Fibroblast of mammary gland (primary cell): ENCODE measurements around the gene TMEM255B.

Source experiments
- DNase-seq: peaks from one replicate; pipeline ENCODE4 v3.0.0-alpha.2; 2010; ENCODE audit warnings: low read depth
- H3K4me3 ChIP-seq: 2 replicates; pipeline ENCODE4 v1.5.1; 2011; ENCODE audit warnings: low read depth, mild to moderate bottlenecking, low read length, moderate library complexity; ENCODE audit not compliant: control insufficient read depth
- CTCF ChIP-seq: conservative IDR thresholded peaks from 2 replicates; pipeline ENCODE4 v1.5.1; 2011; ENCODE audit warnings: low read depth, low read length, inconsistent platforms; ENCODE audit not compliant: control insufficient read depth, insufficient read depth

Gene TMEM255B

GRCh38 chr13:113763961-113764792 is 5.2 kb downstream of the TMEM255B start:
- DNase-seq, result no peak
- no peak for TF ChIP-seq CTCF
- H3K4me3 ChIP-seq, result no peak overlapping the region

GRCh38 chr13:113764793-113765563 is 6.0 kb downstream of the TMEM255B start:
- no peak for TF ChIP-seq CTCF
- no peak overlapping the region for H3K4me3 ChIP-seq
- no peak for DNase-seq

- no peak overlapping the region for H3K4me3 ChIP-seq
- DNase-seq, result peak; percentile 40
- no peak for TF ChIP-seq CTCF
Observed at GRCh38 chr13:113765564-113765910, 6.5 kb downstream of the TMEM255B start.

- no peak overlapping the region for H3K4me3 ChIP-seq
- no peak for DNase-seq
- no peak for TF ChIP-seq CTCF
Observed at GRCh38 chr13:113766035-113766800, 7.2 kb downstream of the TMEM255B start.

- no peak for DNase-seq
- no peak for TF ChIP-seq CTCF
- H3K4me3 ChIP-seq, result no peak overlapping the region
Observed at GRCh38 chr13:113767366-113767765, 8.3 kb downstream of the TMEM255B start.

GRCh38 chr13:113768018-113768905 is 9.2 kb downstream of the TMEM255B start:
- no peak for DNase-seq
- TF ChIP-seq CTCF, result no peak
- no peak overlapping the region for H3K4me3 ChIP-seq
